ENCODE data around the gene GAB2.
"Not testable (repeated sequence)": the region's sequence is repeated elsewhere in the genome, so short reads cannot be mapped to it uniquely, and the experiment has no call there.

GAB2 gene

DNA sequence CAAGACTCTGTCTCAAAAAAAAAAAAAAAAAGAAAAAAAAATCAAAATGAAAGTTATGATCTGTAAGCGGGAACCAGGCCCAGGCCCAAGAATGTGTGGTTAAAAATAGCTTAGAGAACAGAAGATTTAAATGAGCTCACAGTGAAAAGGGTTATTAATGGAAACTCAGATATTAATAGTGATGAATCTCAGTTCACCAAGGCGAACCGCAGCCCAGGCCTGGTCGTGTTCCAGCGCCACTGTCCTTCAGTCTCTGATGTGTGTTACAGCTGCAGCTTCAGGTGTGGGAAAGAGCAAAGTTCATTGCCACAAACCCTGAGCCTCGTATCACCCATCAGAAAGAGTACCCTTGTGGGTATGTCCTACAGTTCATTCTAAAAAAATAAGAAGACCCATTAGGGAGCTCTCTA is 107.1 kb downstream of the GAB2 start:
- no peak for DNase-seq

DNA sequence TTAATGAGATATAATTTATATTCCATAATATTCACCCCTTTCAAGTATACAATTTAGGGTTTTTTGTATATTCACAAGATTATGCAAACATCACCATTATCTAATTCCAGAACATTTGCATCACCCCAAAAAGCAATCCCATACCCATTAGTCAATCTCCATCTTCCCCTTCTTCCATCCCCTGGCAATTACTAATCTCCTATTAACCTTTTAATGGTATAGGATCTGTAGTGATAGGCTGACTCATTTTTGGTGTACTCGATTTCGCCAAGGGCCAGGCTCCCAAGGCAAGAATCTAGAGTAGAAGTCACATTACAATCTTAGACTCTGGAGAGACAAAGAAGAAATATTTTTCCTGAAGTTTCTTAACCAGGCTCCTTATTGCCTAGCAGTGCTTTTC is 113.4 kb downstream of the GAB2 start:
- DNase-seq = no peak

DNA sequence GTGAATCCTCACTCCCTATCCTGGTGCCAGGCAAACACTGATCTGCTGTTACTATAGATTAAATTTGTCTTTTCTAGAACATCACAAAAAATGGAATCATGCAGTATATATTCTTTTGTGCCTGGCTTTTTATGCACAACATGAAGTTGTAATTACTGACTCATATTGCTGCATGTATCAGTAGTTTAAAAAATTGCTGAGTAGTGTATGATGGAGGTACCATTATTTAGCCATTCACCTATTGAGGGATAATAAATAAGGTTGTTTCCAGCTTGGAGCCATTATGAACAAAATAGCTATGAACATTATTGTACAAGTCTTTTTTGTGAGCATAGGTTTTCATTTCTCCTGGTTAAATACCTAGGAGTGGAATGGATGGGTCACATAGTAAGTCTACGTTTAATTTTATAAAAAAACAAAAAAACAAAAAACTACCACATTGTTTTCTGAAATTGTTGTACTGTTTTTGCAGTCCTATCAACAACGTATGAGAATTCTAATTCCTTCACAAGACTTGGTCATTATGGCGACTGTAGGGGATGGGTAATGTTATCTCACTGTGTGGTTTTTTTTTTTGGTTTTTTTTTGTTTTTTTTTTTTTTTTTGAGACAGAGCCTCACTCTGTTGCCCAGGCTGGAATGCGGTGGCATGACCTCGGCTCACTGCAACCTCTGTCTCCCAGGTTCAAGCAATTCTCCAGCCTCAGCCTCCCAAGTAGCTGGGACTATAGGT is 117.3 kb downstream of the GAB2 start:
- DNase-seq = no peak

DNA sequence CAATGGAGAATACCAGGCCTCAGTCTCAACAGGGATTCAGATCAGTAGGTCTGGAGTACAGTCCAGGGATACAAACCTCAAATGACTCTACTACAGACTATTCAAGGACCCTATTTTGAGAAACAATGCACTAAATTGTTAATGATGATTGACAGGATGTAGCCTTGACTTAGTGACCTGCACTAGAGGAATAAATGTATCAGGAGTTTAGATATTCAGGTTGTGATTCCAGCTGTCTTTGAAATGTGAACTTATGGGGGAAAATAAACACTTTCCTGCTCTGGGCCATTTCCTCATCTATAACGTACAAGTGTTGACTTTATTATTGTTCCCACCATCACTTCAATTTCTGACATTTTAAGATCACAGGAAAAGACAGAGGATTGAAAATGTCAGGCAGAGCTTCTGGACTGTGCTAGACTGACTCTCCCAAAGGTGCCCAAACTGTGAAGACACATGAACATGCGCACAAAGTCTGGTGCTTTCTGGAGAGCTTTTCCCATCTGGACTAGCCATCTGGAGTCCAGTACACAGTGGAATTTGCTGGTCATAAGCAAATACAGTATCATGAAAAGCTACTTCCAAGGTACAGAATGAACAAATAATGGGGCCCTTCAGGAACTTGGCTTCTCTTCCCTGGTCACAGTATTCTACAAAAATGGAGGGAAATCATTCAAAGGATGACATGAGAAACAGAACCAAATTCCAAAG is 118.5 kb downstream of the GAB2 start:
- DNase-seq = no peak

DNA sequence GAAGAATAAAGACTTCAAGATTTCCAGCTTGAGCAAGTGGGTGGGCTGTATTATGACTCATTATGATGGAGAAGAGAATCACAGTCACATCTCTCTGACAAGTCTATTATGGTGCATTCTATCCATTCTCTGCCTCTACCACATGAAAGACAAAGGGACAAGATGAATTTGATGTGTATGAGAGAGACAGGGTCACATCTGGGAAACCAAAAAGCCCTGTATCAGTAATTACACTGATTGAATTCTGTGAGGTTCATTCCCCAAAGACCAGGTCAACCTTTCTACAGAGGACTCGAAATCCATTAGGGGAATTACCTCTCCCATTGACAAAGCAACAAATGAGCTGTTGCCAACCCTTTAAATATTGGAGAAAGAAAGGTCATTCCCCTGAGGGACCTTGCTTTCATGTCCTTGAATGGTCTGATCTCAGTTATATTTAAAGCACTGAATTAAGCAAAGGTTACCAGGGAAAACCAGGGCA is 119.3 kb downstream of the GAB2 start:
- DNase-seq = no peak

DNA sequence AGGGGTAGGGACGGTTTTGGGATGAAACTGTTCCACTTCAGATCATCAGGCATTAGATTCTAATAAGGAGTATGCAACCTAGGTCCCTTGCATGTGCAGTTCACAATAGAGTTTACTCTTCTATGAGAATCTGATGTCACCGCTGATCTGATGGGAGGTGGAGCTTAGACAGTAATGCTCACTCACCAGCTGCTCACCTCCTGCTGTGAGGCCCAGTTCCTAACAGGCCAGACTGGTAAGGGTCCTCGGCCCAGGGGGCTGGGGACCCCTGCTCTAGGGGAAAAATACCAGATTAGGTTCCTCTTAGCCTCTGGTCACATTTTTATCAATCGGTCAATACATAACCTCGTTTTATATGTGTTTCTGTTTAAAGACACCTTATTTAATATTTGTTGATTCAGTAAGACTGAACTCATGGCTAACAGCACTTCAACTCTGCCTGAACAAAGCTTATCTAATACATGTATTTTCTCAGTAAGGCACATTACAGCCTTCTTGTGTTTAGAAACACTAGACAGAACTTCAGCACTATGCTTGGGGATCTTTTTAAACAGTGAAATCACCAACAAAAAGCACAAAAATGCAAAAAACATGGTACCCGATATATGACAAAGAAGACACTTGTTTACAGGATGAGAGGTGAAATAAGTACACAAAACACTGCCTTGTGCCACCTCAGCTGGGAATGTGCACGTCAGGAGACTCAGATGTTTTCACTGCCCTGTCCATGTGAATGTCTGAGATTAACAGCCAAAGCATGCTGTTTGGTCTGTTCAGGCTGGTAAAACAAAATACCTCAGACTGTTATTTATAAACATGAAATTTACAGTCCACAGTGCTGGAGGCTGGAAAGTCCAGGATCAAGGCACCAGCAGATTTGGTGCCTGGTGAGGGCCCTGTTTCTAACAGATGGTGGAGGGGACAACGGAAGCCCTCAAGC is 121.4 kb downstream of the GAB2 start:
- no peak for DNase-seq

DNA sequence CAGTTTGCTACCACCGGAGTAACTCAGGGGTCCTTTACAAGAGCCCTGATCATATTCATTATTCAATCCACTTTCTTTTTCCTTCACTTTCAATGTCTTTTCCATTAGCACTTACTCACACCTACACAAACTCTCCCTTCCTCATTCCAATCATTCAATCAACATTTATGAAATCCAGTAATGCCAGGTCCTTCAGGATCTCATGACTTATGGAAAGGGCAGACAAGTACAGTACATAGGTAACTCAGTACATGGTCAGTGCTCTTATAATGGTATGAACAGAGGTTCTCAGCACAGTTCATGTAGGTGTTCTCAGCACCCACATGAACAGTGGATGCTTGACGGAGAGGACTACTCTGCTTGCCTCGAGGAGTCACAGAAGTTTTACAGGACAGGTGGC is 122.3 kb downstream of the GAB2 start:
- no peak for DNase-seq

DNA sequence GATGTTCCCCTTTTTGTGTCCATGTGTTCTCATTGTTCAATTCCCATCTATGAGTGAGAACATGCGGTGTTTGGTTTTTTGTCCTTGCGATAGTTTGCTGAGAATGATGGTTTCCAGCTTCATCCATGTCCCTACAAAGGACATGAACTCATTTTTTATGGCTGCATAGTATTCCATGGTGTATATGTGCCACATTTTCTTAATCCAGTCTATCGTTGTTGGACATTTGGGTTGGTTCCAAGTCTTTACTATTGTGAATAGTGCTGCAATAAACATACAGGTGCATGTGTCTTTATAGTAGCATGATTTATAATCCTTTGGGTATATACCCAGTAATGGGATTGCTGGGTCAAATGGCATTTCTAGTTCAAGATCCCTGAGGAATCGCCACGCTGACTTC is 123.5 kb downstream of the GAB2 start:
- DNase-seq = not testable (repeated sequence)

DNA sequence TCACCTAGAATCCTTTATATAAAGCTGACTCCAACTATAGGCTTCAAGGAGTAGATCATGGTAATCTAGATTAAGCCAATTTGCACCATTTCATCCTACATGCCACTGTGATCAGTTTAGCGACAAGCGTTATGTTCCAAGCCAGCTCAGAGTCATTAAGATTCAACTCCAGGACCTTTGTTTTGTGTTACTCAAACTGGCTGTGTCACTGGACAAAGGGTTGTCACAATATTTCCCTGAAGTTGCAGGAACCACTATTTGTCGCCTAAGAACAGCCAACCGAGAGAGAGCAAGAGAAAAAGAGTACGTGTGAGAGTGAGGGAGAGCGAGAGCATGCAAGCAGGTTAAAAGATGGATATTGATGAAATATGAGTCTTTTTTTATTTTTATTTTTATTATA is 124.1 kb downstream of the GAB2 start:
- DNase-seq = no peak

DNA sequence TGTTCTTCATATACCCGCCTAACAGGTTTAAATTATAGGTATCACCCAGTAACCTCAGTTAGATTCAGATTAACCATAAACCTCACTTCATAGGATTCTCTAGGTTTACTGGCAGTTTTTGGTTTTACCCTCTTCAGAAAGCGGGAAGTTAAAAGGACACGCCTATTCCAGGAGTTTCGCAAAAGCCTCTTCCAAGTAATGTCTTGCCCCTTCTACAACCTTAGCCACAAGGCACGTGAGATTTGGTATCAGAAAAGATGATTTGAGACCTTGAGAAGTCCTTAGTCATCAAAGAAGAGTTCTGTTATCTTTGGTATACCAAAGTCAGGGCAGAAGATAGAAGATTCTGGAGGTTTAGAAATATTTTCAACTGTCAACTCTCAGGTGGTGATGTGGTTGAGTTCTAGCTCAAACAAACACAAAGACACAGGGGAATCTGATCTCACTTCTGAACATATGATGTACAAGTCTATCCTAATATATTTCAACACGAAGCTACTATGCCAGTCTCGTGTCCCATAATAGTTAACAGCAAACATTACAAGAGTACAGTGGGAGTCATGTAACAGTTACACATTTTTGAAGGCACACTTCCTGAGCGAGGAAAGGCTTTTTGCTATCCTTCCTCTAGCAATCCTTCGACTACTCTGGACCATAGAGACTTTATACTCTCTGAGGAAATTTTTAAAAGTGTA is 125.4 kb downstream of the GAB2 start:
- DNase-seq = no peak

DNA sequence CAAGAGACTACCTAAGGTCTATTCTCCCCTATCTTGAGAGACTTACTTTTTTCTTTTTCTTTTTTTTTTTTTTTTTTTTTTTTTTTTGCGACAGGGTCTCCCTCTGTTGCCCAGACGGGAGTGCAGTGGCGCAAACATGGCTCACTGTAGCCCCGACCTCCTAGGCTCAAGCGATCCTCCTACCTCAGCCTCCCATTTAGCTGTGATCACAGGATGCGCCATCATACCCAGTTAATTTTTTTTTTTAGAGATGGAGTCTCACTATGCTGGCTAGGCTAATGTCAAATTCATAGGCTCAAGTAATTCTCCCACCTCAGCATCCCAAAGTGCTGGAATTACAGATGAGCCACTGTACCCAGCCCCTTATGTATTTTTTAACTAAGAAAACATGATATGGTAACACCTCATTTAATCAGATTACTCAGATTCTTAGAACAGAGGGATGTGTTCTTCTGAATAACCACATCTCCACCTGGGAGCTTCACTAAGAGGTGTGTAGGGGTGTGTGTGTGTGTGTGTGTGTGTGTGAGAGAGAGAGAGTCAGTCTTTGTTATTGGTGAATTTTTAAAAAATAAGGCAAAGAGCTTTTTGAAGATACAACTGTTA is 126.0 kb downstream of the GAB2 start:
- DNase-seq = no peak

DNA sequence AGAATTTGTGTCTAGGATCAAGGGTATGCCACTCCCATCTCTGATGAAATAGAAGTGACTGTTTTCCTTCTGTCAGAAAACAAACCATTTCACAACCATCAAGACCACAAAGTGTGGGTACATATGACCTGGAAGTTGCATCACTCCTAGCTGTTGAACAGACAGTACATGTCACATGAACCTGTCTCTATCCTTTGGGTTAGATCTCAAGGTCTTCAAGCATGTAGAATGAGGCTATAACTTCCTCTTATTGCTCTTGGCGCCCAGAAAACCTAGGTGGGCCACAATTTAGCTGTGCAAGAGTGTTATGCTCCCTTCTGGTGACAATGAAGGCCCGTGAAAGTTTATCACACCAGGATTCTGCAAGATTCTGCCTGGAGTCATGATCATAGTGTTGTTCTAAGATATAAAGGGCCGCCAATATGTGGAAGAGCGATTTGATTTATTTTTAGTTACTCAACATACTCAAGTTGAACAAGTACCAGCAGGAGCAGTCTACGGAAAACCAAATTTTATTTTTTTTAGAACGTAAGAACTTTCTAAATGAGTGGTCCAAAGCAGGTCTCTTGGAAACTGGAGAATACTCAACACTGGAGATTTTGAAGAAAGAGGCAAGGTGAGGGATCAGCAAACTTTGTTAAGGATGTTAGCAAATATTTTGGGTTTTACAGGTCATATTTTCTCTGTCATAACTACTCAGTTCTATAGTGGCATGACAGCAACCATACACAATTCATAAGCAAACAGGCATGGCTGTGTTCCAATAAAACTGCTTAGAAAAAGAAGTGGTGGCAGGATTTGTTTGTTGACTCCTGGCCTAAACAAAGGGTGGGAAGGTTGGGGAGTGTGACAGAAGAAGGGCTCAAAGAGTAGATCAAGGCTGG is 127.1 kb downstream of the GAB2 start:
- no peak for DNase-seq

DNA sequence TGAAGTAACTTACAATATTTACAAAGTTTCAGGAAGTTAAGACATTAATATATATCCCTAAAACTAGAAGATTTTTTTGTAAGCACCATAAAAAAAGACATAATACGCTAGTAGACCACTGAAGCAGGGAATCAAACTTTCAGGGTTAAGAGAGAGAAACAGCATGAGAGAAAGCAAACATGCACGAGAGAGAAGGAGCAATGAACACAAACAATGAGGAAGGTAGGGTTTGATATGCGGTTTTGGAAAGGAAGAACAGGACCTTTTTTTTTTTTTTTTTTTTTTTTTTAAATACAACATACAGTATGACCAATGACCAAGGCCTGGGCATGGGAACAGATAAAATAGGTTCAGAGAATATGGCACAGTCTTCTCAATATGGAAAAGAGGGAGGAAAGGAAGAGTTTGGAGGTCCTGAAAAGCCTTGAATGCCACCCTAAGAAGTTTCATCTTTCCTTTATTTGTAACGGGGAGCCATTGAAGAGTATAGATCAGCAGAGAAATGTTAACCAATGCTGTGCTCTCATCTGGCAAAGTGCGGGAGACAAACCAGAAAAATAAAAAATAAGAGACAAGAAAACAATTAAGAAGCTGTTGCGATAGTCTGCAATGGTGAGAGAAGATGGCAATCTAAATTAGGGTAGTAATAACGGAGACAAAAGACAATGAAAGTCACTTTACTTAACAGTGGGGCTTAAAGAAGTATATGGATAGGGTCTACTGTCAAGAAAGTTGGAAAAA is 127.9 kb downstream of the GAB2 start:
- no peak for DNase-seq

DNA sequence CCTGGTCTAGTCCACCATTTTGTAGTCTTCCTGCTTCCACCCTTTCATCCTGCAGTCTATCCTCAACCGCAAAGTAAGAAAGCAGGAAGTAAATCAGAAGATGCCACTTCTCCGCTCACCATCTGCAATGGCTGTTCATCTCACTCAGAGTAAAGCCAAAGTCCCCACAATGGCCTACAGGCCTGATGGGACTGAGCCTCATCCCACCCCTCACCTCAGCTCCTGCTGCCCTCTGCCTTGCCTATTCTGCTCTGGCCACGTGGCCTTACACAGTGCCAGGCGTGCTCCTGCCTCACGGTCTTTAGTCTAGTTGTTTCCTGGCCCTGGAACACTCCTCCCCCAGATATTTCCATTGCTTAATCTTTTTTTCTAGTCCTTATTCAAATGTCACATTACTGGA is 133.4 kb downstream of the GAB2 start:
- no peak for DNase-seq

DNA sequence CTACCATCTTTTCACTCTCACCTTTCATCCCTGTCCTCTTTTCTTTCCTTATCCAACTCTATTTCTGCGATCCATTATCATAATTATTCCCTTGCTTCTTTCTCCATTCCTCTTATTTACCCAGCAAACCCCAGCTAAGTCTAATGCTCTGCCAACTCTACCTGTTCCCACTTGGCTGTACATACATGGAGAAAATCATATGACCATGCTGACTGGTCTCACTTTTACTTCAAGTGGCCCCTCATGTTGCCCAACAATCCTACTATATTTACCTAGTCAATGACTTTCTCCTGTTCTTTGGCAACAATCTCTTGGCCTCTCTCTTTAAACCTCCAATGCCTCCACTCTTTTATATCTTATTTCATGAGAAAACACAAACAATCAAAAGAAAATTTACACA is 134.8 kb downstream of the GAB2 start:
- DNase-seq = peak in 1 of 3 experiments; percentile 13

DNA sequence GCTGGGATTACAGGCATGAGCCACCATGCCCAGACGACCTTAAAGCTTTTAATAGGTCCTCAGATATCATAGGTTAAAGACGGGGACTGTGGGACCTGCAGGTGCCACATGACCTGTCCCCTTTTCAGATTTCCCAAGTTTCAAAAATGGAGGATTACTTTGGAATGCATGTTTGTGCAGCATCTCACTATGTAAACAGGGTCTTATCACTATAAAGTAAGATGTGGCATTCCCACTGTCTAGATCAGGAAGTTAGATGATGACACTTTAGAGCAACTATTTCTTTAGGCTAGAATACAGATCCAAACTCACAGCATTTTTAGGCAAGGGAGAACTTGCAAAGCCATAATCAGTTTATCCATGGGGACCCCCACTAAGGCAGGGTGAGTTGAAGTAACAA is 136.1 kb downstream of the GAB2 start:
- no peak for DNase-seq

DNA sequence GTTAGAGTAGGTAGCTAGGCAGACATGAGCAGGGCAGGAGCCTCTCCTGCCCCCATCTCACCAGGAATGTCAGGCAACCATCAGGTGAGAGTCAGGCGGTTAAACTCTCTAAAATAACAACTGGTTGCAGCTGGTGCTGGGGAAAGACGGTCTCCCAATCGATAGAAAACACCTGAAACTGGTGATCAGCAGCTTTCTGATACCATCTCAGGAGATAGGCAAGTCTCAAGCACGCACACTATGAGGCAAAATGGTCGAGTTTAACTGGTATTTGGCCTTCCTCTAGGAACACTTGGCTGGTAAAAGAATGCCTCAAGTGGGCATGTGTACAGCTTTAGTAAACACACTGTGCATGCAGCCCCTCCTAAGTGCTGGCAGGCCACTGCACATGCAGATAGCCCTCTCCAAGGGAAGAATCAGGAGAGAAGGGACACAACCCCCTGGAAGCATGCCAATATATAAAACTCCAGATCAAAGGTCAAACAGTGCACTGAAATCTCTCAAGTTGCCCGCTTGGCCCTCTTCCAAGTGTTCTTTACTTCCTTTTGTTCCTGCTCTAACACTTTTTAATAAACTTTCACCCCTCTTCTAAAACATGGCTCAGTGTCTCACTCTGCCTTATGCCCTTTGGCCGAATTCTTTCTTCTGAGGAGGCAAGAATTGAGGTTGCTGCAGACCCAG is 140.2 kb downstream of the GAB2 start:
- peak in 1 of 3 experiments; percentile 34 for DNase-seq

DNA sequence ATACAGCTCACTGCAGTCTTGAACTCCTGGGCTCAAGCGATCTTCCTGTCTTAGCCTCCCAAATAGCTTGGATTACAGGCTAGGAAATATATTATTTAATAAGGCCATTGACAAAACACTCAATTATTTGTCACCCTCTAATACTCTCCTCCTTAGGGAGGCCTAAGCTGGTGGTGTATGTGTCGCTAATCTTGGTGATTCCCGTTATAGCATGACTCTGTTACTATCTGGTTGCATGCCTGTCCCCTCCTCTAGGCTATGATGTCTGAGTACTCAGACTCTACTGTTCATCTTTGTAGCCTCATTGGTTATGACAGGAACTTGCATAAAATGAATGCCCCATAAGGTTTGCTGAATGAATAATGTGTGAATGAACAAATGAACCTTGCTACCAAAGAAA is 141.3 kb downstream of the GAB2 start:
- no peak for DNase-seq

DNA sequence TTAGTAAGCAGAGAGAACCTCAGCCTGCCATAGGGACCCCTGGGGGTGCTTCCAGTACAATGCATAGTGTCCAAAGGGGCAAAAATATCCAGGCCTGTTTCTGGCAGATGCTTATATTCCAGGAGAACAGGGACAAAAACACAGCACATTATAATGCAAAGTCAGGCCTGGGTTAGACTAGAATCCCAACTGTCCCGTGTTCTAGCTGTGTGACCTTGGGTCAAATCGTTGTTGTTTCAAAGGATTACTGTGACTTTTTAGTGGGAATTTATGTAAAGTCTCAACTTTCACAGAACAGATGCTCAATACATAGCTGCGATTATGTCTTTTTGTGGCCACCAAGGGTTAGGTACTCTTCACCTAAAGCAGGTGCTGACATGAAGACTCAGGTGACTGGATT is 142.9 kb downstream of the GAB2 start:
- DNase-seq = peak in 1 of 3 experiments; percentile 23

Measured in NCI-H1417 (cell line).